ENCODE data around the gene SASH1.

SASH1 gene

GRCh38 chr6:148342350-148343046 lies at the start of gene SASH1:
TSS of gene SASH1 (plus strand) at chr6:148342838. CDS start at chr6:148343068, 230 bp downstream.
- Histone ChIP-seq H3K4me1 (ENCODE audit: insufficient read depth, low read length) (peaks cover 13% of the 10 kb centered on the region), H3K4me3 (ENCODE audit: low read depth in 1 of 2, low read length in 2 of 2) (peak within 1 kb of the TSS; percentile 70 to 72), H3K27ac (ENCODE audit: low read depth, low read length) (peak within 1 kb of the TSS; percentile 65), H3K27me3 (ENCODE audit: control insufficient read depth in 1 of 2, insufficient read depth in 2 of 2, low read length in 2 of 2) (no peaks in the 10 kb centered on the region), H3K9me3 (ENCODE audit: low read length) (no peaks in the 10 kb centered on the region), H3K36me3 (ENCODE audit: insufficient read depth, low read length) (no peaks in the 10 kb centered on the region), H3K9ac (ENCODE audit: low read length) (peak within 1 kb of the TSS; percentile 68)

- Histone ChIP-seq H3K27ac (ENCODE audit: low read depth, low read length) (no peak overlapping the region), H3K9me3 (ENCODE audit: low read length) (no peaks in the 10 kb centered on the region), H3K4me3 (ENCODE audit: low read depth in 1 of 2, low read length in 2 of 2) (peak overlapping the region in 1 of 2 donors; percentile 27), H3K36me3 (ENCODE audit: insufficient read depth, low read length) (no peaks in the 10 kb centered on the region), H3K27me3 (ENCODE audit: control insufficient read depth in 1 of 2, insufficient read depth in 2 of 2, low read length in 2 of 2) (no peaks in the 10 kb centered on the region), H3K9ac (ENCODE audit: low read length) (no peak overlapping the region), H3K4me1 (ENCODE audit: insufficient read depth, low read length) (peaks cover 13% of the 10 kb centered on the region)
These were observed 49.2 kb upstream of the SASH1 start for GRCh38 chr6:148293181-148293995.

- Histone ChIP-seq H3K27ac (ENCODE audit: low read depth, low read length) (no peak overlapping the region), H3K36me3 (ENCODE audit: insufficient read depth, low read length) (no peaks in the 10 kb centered on the region), H3K27me3 (ENCODE audit: control insufficient read depth in 1 of 2, insufficient read depth in 2 of 2, low read length in 2 of 2) (no peaks in the 10 kb centered on the region), H3K4me3 (ENCODE audit: low read depth in 1 of 2, low read length in 2 of 2) (no peak overlapping the region), H3K4me1 (ENCODE audit: insufficient read depth, low read length) (peaks cover 13% of the 10 kb centered on the region), H3K9me3 (ENCODE audit: low read length) (no peaks in the 10 kb centered on the region), H3K9ac (ENCODE audit: low read length) (no peak overlapping the region)
These were observed 48.6 kb upstream of the SASH1 start for GRCh38 chr6:148294059-148294458.

- H3K27me3 ChIP-seq (ENCODE audit: control insufficient read depth in 1 of 2, insufficient read depth in 2 of 2, low read length in 2 of 2): no peaks in the 10 kb centered on the region
- no peaks in the 10 kb centered on the region for H3K36me3 ChIP-seq (ENCODE audit: insufficient read depth, low read length)
- H3K27ac ChIP-seq (ENCODE audit: low read depth, low read length): no peak overlapping the region
- H3K4me1 ChIP-seq (ENCODE audit: insufficient read depth, low read length): peaks cover 13% of the 10 kb centered on the region
- no peak overlapping the region for H3K9ac ChIP-seq (ENCODE audit: low read length)
- no peak overlapping the region for H3K4me3 ChIP-seq (ENCODE audit: low read depth in 1 of 2, low read length in 2 of 2)
- H3K9me3 ChIP-seq (ENCODE audit: low read length): no peaks in the 10 kb centered on the region
These were observed 47.3 kb upstream of the SASH1 start for GRCh38 chr6:148295261-148295887.

GRCh38 chr6:148296771-148297170 lies 45.9 kb upstream of the SASH1 start:
- Histone ChIP-seq H3K27me3 (ENCODE audit: control insufficient read depth in 1 of 2, insufficient read depth in 2 of 2, low read length in 2 of 2) (no peaks in the 10 kb centered on the region), H3K27ac (ENCODE audit: low read depth, low read length) (no peak overlapping the region), H3K4me1 (ENCODE audit: insufficient read depth, low read length) (peaks cover 13% of the 10 kb centered on the region), H3K9me3 (ENCODE audit: low read length) (no peaks in the 10 kb centered on the region), H3K4me3 (ENCODE audit: low read depth in 1 of 2, low read length in 2 of 2) (no peak overlapping the region), H3K9ac (ENCODE audit: low read length) (no peak overlapping the region), H3K36me3 (ENCODE audit: insufficient read depth, low read length) (no peaks in the 10 kb centered on the region)

- no peak overlapping the region for H3K9ac ChIP-seq (ENCODE audit: low read length)
- H3K27me3 ChIP-seq (ENCODE audit: control insufficient read depth in 1 of 2, insufficient read depth in 2 of 2, low read length in 2 of 2): no peaks in the 10 kb centered on the region
- H3K36me3 ChIP-seq (ENCODE audit: insufficient read depth, low read length): no peaks in the 10 kb centered on the region
These were observed 44.0 kb upstream of the SASH1 start for GRCh38 chr6:148298683-148299082.

GRCh38 chr6:148303616-148304015 lies 39.0 kb upstream of the SASH1 start:
- no peaks in the 10 kb centered on the region for H3K36me3 ChIP-seq (ENCODE audit: insufficient read depth, low read length)

More at GRCh38 chr6:148298683-148299082, 44.0 kb upstream of the SASH1 start:
- H3K4me3 ChIP-seq (ENCODE audit: low read depth in 1 of 2, low read length in 2 of 2): no peak overlapping the region
- H3K27ac ChIP-seq (ENCODE audit: low read depth, low read length): no peak overlapping the region
- H3K4me1 ChIP-seq (ENCODE audit: insufficient read depth, low read length): peaks cover 5% of the 10 kb centered on the region
- H3K9me3 ChIP-seq (ENCODE audit: low read length): no peaks in the 10 kb centered on the region

GRCh38 chr6:148304976-148305375 lies 37.7 kb upstream of the SASH1 start:
- Histone ChIP-seq H3K4me3 (ENCODE audit: low read depth in 1 of 2, low read length in 2 of 2) (no peak overlapping the region), H3K27ac (ENCODE audit: low read depth, low read length) (no peak overlapping the region)

More at GRCh38 chr6:148303616-148304015, 39.0 kb upstream of the SASH1 start:
- no peak overlapping the region for H3K9ac ChIP-seq (ENCODE audit: low read length)
- no peak overlapping the region for H3K4me3 ChIP-seq (ENCODE audit: low read depth in 1 of 2, low read length in 2 of 2)
- H3K9me3 ChIP-seq (ENCODE audit: low read length): no peaks in the 10 kb centered on the region
- no peaks in the 10 kb centered on the region for H3K27me3 ChIP-seq (ENCODE audit: control insufficient read depth in 1 of 2, insufficient read depth in 2 of 2, low read length in 2 of 2)
- no peak overlapping the region for H3K27ac ChIP-seq (ENCODE audit: low read depth, low read length)
- H3K4me1 ChIP-seq (ENCODE audit: insufficient read depth, low read length): no peaks in the 10 kb centered on the region

GRCh38 chr6:148306286-148306685 lies 36.4 kb upstream of the SASH1 start:
- Histone ChIP-seq H3K36me3 (ENCODE audit: insufficient read depth, low read length) (no peaks in the 10 kb centered on the region), H3K27ac (ENCODE audit: low read depth, low read length) (no peak overlapping the region), H3K4me3 (ENCODE audit: low read depth in 1 of 2, low read length in 2 of 2) (no peak overlapping the region), H3K27me3 (ENCODE audit: control insufficient read depth in 1 of 2, insufficient read depth in 2 of 2, low read length in 2 of 2) (no peaks in the 10 kb centered on the region), H3K9ac (ENCODE audit: low read length) (no peak overlapping the region), H3K4me1 (ENCODE audit: insufficient read depth, low read length) (no peaks in the 10 kb centered on the region), H3K9me3 (ENCODE audit: low read length) (no peaks in the 10 kb centered on the region)

More at GRCh38 chr6:148304976-148305375, 37.7 kb upstream of the SASH1 start:
- Histone ChIP-seq H3K4me1 (ENCODE audit: insufficient read depth, low read length) (no peaks in the 10 kb centered on the region), H3K9ac (ENCODE audit: low read length) (no peak overlapping the region), H3K9me3 (ENCODE audit: low read length) (no peaks in the 10 kb centered on the region), H3K27me3 (ENCODE audit: control insufficient read depth in 1 of 2, insufficient read depth in 2 of 2, low read length in 2 of 2) (no peaks in the 10 kb centered on the region), H3K36me3 (ENCODE audit: insufficient read depth, low read length) (no peaks in the 10 kb centered on the region)

- no peak overlapping the region for H3K27ac ChIP-seq (ENCODE audit: low read depth, low read length)
- H3K4me3 ChIP-seq (ENCODE audit: low read depth in 1 of 2, low read length in 2 of 2): no peak overlapping the region
- H3K4me1 ChIP-seq (ENCODE audit: insufficient read depth, low read length): no peaks in the 10 kb centered on the region
- no peaks in the 10 kb centered on the region for H3K27me3 ChIP-seq (ENCODE audit: control insufficient read depth in 1 of 2, insufficient read depth in 2 of 2, low read length in 2 of 2)
- no peak overlapping the region for H3K9ac ChIP-seq (ENCODE audit: low read length)
- no peaks in the 10 kb centered on the region for H3K36me3 ChIP-seq (ENCODE audit: insufficient read depth, low read length)
- no peaks in the 10 kb centered on the region for H3K9me3 ChIP-seq (ENCODE audit: low read length)
These were observed 35.2 kb upstream of the SASH1 start for GRCh38 chr6:148307405-148307804.

GRCh38 chr6:148309301-148309700 lies 33.3 kb upstream of the SASH1 start:
- Histone ChIP-seq H3K36me3 (ENCODE audit: insufficient read depth, low read length) (no peaks in the 10 kb centered on the region), H3K27me3 (ENCODE audit: control insufficient read depth in 1 of 2, insufficient read depth in 2 of 2, low read length in 2 of 2) (no peaks in the 10 kb centered on the region), H3K4me3 (ENCODE audit: low read depth in 1 of 2, low read length in 2 of 2) (no peak overlapping the region), H3K9ac (ENCODE audit: low read length) (no peak overlapping the region), H3K27ac (ENCODE audit: low read depth, low read length) (no peak overlapping the region), H3K9me3 (ENCODE audit: low read length) (no peaks in the 10 kb centered on the region), H3K4me1 (ENCODE audit: insufficient read depth, low read length) (no peaks in the 10 kb centered on the region)
